ENCODE results near the gene ABLIM3. TPM values are rescaled to one million over a fixed set of nuclear protein-coding genes. Genes with fewer than 3 reads are reported as not detected.

ABLIM3 gene
- total and polyA plus RNA-seq, 12 donors, result 53.6 to 189 (median 103) TPM

DNA sequence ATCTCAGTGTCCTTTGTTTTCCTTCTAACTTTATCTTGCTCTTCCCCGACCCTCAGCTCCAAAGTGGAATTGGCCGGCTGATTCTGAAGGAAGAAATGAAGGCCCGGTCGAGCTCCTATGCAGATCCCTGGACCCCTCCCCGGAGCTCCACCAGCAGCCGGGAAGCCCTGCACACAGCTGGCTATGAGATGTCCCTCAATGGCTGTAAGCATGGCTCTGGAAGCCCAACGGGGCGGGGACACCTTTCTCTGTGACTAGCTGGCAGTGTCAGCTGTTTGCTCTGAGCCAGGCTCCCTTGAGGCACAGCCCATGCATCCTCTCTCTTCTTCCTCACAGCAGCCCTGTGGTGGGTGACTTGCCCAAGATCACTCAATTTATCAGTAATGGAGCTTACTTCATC, 106.4 kb downstream of the ABLIM3 start:
- TF ChIP-seq, protein P1, sequence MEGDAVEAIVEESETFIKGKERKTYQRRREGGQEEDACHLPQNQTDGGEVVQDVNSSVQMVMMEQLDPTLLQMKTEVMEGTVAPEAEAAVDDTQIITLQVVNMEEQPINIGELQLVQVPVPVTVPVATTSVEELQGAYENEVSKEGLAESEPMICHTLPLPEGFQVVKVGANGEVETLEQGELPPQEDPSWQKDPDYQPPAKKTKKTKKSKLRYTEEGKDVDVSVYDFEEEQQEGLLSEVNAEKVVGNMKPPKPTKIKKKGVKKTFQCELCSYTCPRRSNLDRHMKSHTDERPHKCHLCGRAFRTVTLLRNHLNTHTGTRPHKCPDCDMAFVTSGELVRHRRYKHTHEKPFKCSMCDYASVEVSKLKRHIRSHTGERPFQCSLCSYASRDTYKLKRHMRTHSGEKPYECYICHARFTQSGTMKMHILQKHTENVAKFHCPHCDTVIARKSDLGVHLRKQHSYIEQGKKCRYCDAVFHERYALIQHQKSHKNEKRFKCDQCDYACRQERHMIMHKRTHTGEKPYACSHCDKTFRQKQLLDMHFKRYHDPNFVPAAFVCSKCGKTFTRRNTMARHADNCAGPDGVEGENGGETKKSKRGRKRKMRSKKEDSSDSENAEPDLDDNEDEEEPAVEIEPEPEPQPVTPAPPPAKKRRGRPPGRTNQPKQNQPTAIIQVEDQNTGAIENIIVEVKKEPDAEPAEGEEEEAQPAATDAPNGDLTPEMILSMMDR (IDR thresholded peaks at IDR 0.05), result no peak
- no peak overlapping the region for H3K27ac ChIP-seq
- 92 to 93% methylated on average over 8 of the region's 8 CpGs for WGBS, 2 donors
- intact Hi-C loops (cut with DNase I), result no loop called here
- DNase-seq (no peak), ATAC-seq (no peak)
- peaks cover 0 to 100% (median 84%) of the 10 kb centered on the region in 9 donors for H3K36me3 ChIP-seq
- H3K4me3 ChIP-seq, result no peak overlapping the region
- no peaks in the 10 kb centered on the region for H3K4me1 ChIP-seq
- no peaks in the 10 kb centered on the region for H3K27me3 ChIP-seq
- H3K9me3 ChIP-seq, result no peaks in the 10 kb centered on the region

DNA sequence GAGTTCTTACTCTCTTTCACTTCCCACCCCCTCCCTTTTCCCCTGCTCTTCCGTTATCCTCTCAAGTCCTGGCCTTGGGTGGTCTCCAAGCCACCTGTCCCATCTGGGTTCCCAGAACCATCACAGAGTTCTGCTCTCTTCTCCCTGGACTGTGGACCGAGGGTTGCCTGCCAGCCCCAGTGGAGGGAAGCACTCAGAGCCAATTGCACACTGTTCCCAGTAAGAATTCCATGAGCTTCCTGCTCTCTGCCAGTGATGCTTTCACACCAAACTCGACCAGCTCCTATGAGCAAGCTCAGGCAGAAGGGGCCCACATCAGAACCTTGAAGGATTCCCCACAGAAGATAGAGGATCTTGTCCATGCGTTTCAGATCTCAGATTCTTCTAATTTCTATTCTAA, 110.3 kb downstream of the ABLIM3 start:
- 76 to 78% methylated on average over 4 of the region's 4 CpGs for WGBS, 2 donors
- intact Hi-C loops (cut with DNase I), result no loop called here
- H3K27ac ChIP-seq, result no peak overlapping the region
- TF ChIP-seq, protein P1 (IDR thresholded peaks at IDR 0.05), result no peak
- H3K27me3 ChIP-seq, result no peaks in the 10 kb centered on the region
- H3K9me3 ChIP-seq, result no peaks in the 10 kb centered on the region
- ATAC-seq, result no peak
- no peaks in the 10 kb centered on the region for H3K4me1 ChIP-seq
- DNase-seq, result no peak
- H3K4me3 ChIP-seq, result no peak overlapping the region
- H3K36me3 ChIP-seq, result peaks cover 0 to 97% (median 59%) of the 10 kb centered on the region in 9 donors

DNA sequence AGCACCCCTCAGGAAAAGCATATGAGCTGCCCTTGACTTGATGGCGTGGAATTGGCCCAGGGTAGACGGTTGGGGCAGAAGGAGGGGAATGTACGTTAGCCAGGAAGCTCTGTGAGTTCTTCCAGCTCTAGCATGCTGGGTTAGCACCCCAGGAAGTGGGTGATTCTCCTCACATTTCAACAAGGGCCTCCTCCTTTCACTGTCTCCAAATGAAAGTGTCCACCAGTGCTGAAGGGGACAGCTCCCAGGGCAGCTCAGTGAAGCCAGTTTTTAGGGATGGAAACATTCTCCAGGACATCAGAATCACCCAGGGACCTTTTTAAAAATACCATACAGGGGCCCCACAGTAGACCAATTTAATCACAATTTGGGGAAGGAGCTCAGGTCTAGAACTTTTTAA, 113.2 kb downstream of the ABLIM3 start:
- H3K27me3 ChIP-seq, result no peaks in the 10 kb centered on the region
- DNase-seq (no peak), ATAC-seq (no peak)
- intact Hi-C loops (cut with DNase I), result no loop called here
- peaks cover 0 to 97% (median 46%) of the 10 kb centered on the region in 9 donors for H3K36me3 ChIP-seq
- H3K4me3 ChIP-seq, result no peak overlapping the region
- H3K4me1 ChIP-seq, result no peaks in the 10 kb centered on the region
- H3K27ac ChIP-seq, result no peak overlapping the region
- WGBS, 2 donors, result 57 to 64% methylated on average over 3 of the region's 3 CpGs
- TF ChIP-seq, protein P1 (IDR thresholded peaks at IDR 0.05), result no peak
- H3K9me3 ChIP-seq, result no peaks in the 10 kb centered on the region

DNA sequence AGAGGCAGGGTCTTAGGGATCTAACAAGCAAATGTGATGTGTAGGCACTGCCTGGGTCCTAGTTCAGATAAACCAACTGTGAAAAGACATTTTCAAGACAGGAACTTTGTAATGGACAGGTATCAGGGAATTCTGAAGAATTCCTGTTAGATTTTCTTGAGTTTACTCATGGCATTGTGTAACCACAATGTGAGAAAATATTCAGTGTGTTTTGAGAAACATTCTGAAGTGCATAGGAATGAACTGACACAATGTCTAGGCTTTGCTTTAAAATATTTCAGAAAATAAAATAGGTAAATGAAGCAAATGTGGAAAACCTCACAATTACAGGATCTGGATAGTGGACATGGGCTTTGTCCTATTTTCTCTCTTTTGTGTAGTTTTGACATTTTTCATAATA, 115.2 kb downstream of the ABLIM3 start:
- ATAC-seq (no peak), DNase-seq (no peak)
- peaks cover 0 to 77% (median 26%) of the 10 kb centered on the region in 9 donors for H3K36me3 ChIP-seq
- intact Hi-C loops (cut with DNase I), result no loop called here
- TF ChIP-seq, protein P1 (IDR thresholded peaks at IDR 0.05), result no peak
- H3K27me3 ChIP-seq, result no peaks in the 10 kb centered on the region
- H3K9me3 ChIP-seq, result no peaks in the 10 kb centered on the region
- no peaks in the 10 kb centered on the region for H3K4me1 ChIP-seq
- no peak overlapping the region for H3K27ac ChIP-seq
- H3K4me3 ChIP-seq, result no peak overlapping the region
